ENCODE measurements around the gene HTR7.

DNA sequence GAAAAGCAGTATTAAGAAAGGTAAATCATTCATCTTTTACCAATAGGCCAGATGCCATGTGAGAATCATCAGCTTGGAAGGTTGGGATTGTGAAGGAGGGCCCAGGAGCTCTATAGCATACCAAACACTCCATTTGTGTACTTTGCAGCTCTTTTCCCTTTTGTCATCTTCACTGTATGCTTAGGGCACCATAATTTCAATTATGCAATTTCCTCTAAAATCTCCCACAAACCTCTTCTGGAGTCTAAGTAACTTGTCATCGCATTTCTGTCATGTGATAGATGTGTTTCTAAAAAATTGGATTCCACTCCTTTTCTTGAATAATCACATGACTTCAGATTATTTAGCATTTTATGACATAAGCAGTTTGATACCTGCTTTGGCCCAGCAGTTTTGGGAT lies 31.8 kb upstream of the HTR7 start:
- TF ChIP-seq CTCF (IDR thresholded peaks at IDR 0.05; ENCODE audit: control extremely low read depth in 1 of 3, insufficient read depth in 1 of 3, low read depth in 1 of 3, low read length in 3 of 3) = no peak
- no peak for TF ChIP-seq CREB1 (IDR thresholded peaks at IDR 0.05)
- no peak for TF ChIP-seq JUN (IDR thresholded peaks at IDR 0.05; ENCODE audit: low read depth, low read length)
- TF ChIP-seq RBBP5 (IDR thresholded peaks at IDR 0.05; ENCODE audit: borderline replicate concordance, low read depth, low read length) = no peak
